Measurements from ENCODE around the gene GABARAPL1.
"Not testable (repeated sequence)": the region's sequence is repeated elsewhere in the genome, so short reads cannot be mapped to it uniquely, and the experiment has no call there.

Gene GABARAPL1
- total RNA-seq: 21.0 to 83.4 reads per million in 2 experiments

DNA sequence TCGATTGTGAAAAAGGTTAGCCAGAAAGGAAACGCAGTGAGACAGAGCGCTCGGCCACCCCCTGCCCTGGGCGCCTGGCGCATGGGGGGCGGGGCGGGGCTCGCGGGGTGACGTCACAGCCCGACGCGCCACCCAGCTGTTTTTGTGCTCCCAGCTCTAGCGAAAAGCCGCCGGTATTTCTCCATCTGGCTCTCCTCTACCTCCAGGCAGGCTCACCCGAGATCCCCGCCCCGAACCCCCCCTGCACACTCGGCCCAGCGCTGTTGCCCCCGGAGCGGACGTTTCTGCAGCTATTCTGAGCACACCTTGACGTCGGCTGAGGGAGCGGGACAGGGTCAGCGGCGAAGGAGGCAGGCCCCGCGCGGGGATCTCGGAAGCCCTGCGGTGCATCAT, at the start of gene GABARAPL1:
TSS of gene GABARAPL1 (plus strand) at position 139 of the 393 bp plus-strand sequence. CDS start at position 392, 253 bp downstream.
- DNase-seq (ENCODE audit: low read depth): peak; percentile 78

DNA sequence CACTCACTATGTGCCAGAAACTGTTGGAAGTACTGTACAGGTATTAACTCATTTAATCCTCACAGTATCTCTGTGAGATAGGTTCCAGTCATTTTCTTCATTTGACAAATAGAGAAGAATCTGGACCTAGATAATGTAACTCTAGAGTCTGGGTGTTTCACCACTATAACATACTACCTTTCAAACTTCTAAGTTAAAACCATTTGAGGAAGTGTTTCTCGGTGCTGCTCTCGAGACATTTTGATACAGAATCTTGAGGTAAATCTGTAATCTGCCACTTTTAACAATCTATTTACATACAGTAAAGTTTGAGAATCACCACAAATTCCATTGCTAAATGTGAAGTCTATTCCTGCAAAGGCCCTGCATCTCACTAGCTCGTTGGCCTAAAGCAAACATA, 49.6 kb upstream of the GABARAPL1 start:
- no peak for DNase-seq (ENCODE audit: low read depth)

DNA sequence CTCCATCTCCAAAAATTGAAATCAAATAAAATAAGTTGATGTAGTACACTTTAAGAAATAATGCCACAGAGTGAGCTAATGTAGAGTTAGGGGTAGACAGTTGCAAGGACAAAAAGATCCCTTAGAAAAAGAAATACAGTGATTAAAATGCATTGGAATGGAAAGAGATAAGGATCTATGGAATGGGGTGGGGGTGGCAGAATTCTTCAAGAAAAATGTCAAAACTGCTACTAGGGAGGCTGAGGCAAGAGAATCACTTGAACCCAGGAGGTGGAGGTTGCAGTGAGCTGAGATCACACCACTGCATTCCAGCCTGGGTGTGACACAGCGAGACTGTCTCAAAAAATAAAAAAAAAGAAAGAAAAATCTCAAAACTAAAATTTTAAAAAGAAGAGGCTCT, 47.3 kb upstream of the GABARAPL1 start:
- no peak for DNase-seq (ENCODE audit: low read depth)

DNA sequence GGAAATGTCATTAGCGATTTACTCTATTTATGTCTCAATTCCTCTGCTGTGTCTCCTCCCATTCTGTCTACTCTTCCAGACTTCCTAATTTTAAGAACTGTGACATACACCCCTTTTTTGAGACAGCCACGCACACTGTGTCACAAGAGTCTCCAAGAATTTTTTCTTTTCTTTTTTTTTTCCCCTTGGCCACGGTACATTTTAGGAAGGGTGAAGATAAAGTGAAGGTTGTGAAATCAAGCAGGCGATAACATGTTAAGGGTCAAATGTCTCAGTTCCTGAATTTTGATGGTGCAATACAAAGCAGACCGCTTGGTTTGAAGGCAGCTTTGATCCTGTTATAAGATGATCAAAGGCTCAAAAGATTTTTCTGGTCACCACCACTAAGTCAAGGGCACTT, 45.1 kb upstream of the GABARAPL1 start:
- DNase-seq (ENCODE audit: low read depth): no peak

DNA sequence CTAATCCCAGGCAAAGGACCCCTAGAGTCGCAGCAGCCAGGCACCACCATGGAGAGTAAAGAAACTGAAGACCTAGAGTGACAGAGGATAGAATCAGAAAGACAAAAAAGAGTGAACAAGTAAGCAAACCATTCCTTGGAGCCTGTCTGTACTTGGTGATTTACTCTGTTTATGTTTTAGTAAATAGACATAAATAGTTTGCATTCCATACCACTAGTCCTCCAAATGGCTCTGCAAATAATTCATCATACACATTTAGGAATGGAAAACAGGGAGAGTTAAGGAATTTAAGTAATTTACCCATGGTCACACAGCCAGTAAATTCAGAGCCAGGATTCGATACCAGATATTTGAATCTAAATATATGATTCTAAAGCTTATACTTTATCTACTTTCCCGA, 43.6 kb upstream of the GABARAPL1 start:
- DNase-seq (ENCODE audit: low read depth): no peak

DNA sequence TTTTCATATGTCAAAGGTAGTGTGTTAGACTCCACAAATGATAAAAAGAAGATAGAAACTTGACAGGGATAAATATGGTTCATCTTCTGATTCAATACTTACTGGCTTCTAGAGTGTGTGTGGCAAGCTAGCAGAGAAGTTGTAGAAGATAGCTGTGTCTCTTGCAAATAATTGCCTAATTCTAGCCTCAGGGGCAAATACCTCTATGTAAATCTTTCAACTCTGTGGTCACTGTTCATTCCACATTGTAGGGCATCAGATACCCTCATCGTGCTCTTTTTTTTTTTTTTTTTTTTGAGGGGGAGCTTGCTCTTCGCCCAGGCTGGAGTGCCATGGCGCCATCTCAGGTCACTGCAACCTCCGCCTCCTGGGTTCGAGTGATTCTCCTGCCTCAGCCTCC, 42.5 kb upstream of the GABARAPL1 start:
- no peak for DNase-seq (ENCODE audit: low read depth)

DNA sequence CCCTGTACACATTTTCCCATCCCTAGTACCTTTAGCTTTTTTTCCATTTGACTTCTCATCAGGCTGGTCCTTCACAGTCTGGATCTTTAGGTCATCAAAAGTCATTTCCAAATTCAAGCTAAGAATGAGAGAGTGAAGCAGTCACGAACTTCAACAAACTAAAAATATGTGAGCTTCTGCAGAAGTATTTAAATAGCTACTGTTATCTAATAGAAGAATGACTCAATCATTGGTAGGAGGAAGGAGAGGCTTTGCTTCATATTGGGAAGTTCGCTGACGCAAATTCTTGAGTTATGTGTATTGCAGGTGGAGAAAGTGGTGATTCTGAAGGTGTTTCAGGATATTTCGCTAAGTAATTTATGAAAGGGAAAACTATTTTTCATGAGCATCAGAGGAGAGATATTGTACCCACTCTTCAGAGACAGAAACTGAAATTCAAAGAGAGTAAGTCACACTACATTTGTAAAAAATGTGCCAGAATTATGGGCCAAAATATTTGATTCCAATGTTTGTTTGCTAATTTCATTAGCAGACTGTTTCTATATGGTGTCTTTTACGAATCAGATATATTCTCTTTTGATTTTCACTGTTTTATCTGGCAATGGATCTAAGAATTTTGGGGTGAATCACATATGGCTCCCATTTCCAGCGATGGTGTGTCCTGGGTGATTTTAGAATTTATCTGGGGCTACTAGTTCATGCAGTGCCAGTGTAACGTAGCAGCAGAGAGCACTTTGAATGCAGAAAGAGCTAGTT, 40.5 kb upstream of the GABARAPL1 start, which contains the start of gene OLR1:
TSS of gene OLR1 (minus strand) at position 160 of the 756 bp plus-strand sequence. CDS start at position 105, 55 bp downstream.
- DNase-seq (ENCODE audit: low read depth): no peak

DNA sequence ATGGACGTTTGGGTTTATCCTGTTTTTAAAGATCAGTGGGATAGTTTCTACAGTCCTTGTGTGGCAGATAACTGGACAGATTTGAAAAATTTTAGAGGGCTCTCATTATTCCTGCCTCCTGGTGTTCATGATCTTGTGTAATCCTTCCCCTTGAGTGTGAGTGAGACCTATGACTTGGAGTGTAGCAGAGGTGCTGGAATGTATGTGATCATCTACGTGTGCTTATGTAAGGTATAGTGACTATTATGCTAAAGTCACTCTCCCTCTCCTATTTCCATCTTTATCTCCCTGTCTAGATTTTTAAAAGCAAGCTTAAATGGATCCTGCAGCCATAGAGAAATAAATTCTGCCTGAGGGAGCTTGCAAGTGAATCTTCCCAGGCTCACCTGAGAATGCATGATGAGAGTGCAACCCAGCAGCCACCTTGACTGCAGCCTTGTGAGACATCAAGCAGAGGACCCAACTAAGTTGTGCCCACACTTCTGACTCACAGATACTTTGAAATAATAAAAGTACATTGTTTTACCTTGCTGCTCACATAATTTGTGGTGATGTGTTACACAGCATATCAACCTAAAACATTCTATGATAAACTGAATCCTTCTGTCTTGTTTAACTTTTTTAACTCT, 37.6 kb upstream of the GABARAPL1 start:
- DNase-seq (ENCODE audit: low read depth): no peak

DNA sequence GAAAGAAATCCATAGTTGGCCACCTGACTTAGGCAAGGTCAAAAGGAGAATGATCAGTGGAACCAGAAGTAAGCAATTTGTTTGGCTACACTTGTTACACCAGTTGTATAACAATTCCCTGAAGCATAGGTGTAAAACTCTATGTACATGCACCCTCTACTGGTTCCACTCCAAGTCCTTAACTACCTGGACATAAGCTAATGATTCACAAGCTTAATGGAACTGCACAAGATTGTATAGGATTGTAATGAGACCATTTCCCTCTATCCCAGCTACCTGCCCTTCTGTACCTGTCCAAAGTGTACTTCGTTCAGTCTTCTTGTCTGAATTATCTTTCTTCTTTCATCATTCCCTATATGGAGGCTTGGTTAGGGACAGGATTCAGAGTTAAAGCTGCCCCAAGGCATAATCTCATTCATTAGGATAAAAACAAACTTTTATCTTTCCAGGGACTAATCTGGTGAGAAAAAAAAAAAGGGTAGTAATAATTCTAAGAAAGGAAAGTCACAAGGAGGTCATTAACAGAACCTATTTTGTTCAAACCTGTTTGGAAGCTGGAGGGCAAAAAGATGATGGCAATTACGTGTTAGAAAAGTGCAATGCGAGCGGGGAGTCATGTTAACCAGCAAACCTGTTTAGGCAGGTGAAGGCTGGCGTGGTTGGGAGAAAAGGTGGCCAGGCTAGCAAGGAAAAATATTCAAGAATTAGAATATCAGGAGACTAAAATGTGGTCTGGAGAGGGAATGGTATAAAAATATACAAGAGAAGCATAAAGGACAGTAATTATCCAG, 36.6 kb upstream of the GABARAPL1 start:
- no peak for DNase-seq (ENCODE audit: low read depth)

DNA sequence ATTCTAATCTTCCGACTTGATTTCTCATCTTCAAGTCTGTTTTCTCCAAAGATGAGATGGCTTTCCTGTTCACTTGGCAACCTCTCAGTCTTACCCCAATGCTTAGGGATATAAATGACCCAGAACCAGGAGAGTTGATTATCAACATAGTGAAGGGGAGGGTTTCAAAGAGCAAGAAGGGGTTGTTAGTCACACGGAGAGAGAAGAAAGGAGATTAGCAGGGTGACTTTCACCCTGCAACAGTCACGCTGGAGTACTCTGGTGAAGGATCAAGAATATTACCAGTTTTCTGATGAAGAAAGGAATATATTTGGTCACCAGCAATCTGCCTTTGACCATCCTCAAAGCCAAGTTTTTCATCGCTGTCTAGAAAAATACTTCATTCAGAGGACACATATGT, 33.9 kb upstream of the GABARAPL1 start, which contains the start of gene TMEM52B:
TSS of gene TMEM52B (plus strand) at position 212 of the 400 bp plus-strand sequence. CDS start 543 bp downstream, outside the sequence.
- DNase-seq (ENCODE audit: low read depth): no peak

DNA sequence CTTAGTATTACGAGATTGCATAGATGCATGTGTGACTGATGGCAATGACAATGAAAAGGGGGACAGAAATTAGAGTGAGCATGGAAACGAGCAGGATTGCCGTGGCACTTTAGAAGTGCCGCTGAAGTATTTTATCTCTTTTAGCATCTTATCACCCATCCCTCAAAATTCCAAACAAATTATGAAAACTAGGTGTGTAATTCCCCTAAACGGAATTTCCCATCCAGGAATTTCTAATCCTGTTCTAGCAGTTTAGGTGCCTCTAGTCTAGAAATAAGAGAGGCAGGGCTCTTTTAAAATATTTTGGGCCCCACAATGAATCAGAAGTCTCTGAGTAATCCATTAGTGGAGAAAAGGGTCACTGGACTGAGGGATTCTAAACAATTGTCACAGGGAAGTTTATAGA, 32.9 kb upstream of the GABARAPL1 start:
- no peak for DNase-seq (ENCODE audit: low read depth)

DNA sequence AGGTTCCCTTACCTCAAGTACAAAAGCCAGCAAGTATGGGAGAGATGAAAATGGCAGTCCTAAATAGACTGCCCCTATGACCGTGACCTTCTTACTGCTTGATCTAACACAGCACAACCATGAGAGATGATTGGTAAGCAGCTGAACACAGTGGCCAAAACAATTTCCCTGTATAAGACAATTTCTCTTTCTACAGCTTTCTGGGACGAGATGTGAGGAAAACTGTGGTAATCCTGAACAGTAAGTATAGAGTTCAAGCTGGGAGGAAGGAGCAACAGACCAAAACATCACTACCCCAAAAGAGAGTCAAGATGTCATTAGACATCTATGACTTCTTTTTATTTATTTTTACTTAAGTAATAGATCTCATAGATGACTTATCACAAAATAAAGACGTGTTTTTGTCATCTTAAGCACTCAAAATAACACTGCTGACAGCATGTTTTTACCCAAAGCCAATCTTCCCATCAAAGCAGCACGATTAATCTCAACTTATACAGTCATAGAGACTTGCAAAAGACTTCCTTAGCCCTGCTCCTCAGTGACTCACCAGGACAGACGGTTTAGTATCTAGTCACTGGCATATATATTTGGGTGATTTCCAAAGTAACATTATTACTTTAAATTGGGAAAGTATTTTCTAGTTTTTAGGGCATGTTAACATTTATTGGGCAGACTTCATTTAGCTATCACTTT, 30.2 kb upstream of the GABARAPL1 start:
- DNase-seq (ENCODE audit: low read depth): no peak

DNA sequence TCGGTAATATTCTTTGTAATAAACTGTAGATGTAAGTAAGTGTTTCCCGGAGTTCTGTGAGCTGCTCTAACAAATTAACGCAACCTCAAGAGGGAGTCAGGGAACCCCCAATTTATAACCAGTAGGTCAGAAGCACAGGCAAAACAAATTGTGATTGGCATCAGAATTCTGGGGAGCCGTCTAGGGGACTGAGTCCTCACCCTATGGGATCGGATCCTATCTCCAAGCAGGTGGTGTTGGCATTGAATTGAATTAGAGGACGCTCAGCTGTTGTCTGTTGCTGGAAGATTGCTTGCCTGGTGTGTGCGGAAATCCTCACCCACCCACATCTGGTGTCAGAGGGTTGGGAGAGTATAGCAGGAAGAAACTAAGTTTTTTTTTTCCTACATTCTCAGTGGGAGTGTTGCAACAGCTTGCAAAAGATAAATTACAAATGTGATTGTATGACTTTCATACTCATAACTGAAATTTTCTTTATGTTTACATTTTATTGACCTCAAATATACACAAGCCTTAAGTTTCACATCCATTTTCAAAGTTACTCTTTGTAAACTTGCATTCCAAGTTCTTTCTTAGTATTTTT, 28.3 kb upstream of the GABARAPL1 start:
- DNase-seq (ENCODE audit: low read depth): no peak

DNA sequence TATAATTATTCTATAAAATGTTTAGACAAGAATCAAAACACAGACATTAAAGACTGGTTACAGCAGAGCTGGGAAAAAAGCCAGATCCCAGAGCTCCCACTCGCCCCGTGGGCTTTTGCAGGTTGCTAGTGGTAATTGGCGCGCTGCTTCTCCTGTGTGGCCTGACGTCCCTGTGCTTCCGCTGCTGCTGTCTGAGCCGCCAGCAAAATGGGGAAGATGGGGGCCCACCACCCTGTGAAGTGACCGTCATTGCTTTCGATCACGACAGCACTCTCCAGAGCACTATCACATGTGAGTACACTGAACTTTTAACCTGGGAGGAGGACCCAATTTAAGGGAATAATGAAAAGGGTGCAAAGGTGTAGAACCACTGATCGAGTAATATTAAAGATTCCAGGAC, 26.4 kb upstream of the GABARAPL1 start:
- no peak for DNase-seq (ENCODE audit: low read depth)

DNA sequence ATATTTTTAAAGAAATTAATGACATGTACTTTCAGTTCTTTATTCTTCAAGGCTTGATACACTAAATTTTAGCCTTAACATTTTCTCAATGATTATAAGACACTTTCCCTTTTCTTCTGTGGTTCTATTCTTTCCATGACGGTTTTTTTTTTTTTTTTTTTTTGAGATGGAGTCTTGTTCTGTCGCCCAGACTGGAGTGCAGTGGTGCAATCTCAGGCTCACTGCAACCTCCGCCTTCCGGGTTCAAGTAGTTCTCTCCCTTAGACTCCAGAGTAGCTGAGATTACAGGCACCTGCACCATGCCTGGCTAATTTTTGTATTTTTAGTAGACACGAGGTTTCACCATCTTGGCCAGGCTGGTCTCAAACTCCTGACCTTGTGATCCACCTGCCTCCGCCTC, 25.7 kb upstream of the GABARAPL1 start:
- DNase-seq (ENCODE audit: low read depth): not testable (repeated sequence)

DNA sequence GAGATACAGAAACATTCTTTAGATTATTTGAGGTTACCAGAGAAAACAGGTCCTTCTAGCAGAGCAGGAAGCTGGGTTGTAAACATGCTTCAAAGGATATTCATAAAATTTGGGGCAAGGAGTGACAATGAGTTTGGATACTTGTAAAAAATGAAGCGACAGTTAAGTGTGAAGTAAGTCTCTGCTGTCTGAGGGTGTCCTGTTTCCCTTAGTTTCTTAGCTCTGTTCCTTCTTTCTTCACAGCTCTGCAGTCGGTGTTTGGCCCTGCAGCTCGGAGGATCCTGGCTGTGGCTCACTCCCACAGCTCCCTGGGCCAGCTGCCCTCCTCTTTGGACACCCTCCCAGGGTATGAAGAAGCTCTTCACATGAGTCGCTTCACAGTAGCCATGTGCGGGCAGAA, 23.0 kb upstream of the GABARAPL1 start:
- no peak for DNase-seq (ENCODE audit: low read depth)

DNA sequence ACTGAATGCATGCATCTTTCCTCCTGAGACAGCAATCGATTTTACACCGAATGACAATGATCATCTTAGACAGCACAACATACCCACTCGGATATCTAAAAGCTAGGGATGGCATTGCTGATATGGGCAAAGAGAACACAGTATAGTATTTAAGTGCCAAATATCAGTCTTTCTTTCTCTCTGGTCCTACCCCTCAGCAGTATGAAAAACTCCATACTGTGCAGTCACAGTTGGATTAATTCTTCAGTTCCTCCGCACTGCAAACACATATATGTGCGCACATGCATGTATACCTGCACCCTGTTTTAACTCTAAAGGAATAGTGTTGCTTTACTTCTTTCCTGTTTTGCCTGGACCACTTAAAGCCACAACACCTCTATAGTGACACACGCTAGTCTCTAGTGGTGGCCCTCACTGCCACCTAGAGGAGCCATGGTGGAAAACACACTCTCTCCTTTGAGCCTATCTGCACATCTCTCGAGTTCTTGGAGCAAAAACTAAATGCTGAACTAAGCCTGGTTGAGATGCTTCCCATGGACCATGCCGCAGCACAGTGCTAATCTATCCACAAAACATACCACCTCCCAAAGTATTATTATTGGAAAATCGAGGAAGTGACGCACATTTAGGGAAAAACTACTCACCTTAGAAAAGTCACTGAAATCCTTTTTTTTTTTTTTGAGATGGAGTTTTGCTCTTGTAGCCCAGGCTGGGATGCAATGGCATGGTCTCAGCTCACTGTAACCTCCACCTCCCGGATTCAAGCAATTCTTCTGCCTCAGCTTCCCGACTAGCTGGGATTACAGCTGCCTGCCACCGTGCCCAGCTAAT, 21.9 kb upstream of the GABARAPL1 start:
- DNase-seq (ENCODE audit: low read depth): peak; percentile 24

DNA sequence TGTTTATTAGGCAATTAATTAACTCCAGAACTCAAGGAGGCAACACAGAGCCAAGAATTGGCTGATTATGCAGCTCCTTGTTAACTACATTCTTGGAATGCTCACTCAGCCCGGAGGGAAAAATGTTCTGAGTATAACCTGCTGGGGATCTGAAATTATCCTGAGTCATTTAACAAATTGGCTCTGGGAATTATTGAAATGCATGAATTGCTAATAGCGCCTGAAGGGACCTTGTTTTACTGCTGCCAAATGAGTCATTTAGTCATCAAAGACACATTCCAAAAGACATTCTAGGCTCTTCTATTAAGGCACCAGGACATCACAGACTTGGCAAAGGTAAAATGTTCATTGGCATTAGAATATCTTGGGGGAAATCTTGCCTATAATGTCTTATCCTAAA, 20.8 kb upstream of the GABARAPL1 start:
- DNase-seq (ENCODE audit: low read depth): no peak

DNA sequence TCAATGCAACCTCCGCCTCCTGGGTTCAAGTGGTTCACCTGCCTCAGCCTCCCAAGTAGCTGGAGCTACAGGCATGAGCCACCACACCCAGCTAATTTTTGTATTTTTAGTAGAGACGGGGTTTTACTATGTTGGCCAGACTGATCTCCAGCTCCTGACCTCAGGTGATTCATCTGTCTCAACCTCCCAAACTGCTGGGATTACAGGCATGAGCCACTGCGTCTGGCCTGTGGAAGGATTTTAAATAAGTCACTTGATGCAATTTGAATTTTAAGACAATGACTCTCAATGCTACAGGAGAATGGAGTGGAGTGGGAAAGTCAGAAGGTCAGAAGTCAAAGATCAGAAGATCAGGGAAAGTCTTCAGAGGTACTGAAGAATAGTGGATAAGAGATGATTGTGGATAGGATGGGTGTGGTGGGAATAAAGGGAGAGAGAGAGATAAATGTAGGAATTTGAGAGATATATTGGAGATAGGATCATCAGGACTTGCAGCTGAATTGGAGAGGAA, 18.5 kb upstream of the GABARAPL1 start:
- DNase-seq (ENCODE audit: low read depth): no peak

DNA sequence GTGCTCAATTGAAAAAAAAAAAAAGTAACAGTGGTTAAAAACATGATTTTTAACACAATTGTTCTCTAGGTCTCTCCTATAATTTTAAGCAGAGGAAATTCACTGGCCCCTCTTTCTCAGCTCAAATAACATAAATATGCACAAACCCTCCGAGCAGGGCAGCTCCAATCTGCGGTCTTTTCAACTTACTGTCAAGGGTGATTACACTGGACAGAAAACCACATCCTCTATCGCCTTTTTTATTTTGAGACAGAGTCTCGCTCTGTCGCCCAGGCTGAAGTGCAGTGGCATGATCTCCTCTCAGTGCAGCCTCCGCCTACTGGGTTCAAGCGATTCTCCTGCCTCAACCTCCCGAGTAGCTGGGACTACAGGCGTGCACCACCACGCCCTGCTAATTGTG, 16.5 kb upstream of the GABARAPL1 start:
- DNase-seq (ENCODE audit: low read depth): no peak
